SK-N-SH (cell line): ENCODE results near the gene TLL2.

Source experiments
- EP300 ChIP-seq, 2 experiments: IDR thresholded peaks; 2 replicates each; pipeline versions ENCODE4 v1.4.0 to v1.6.1; 2012; ENCODE audit warnings: borderline replicate concordance in 1 of 2, low read depth in 1 of 2, low read length in 1 of 2
- POLR2AphosphoS5 ChIP-seq: IDR thresholded peaks from 2 replicates; pipeline ENCODE4 v1.6.1; 2012; ENCODE audit warnings: low read depth, low read length
- RFX5 ChIP-seq: IDR thresholded peaks from 2 replicates; pipeline ENCODE4 v1.6.1; 2012; ENCODE audit warnings: mild to moderate bottlenecking, improper control_type of control experiment, low read length
- TF ChIP-seq, protein P1 (sequence below): fragments of 200-600 bp; sonication (generic); IDR thresholded peaks from 2 replicates; pipeline ENCODE4 v1.6.1; 2017; ENCODE audit warnings: antibody characterized with exemption, mild to moderate bottlenecking, moderate library complexity

DNA sequence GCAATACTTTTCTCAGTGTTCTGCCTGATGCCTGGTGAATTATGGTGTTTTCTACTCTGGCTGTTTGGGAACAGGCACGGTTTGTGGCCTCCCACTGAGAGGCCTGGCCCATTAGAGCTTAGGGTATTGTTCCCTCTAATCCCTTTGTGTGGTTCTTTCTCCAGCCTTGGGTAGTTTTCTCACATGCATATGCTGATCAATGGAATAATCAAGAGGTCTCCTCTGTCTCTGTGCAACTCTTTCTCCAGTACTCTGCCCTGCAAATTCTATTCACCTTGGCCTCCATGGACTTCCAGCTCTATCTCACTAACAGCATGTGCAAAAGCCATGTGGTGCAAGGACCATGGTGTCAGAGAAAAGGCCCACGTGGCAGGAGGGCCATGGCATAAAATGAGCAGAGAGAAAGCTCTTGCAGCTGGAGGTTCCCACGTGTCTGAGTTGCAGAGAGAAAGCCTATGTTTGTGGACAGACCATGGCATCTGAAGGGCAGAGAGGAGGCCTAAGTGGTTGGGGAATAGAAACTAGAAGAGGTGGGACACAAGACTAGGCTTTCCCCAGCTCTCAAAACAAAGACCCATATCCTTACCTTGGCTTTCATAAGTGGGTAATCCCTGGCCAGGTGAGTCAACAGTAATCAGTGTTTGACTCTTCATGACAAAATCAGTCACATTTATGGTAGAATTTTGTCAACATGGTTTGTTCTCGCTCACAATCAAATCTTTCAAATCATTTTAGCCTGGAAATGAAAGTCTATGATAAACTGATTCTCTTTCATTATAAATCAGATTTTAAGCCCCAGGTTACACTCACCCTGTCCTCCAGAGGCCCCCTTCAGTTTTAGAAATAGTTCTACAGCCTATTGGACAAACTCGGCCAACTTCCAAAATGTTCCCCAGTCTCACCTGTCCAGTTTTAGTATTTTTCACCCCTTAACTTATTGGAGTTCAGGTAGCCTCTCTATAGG, 172.2 kb downstream of the TLL2 start:
- TF ChIP-seq RFX5 (no peak), POLR2AphosphoS5 (no peak), EP300 (IDR thresholded peaks at IDR 0.05; ENCODE audit: borderline replicate concordance in 1 of 2, low read depth in 1 of 2, low read length in 1 of 2) (no peak)
- TF ChIP-seq, protein P1, sequence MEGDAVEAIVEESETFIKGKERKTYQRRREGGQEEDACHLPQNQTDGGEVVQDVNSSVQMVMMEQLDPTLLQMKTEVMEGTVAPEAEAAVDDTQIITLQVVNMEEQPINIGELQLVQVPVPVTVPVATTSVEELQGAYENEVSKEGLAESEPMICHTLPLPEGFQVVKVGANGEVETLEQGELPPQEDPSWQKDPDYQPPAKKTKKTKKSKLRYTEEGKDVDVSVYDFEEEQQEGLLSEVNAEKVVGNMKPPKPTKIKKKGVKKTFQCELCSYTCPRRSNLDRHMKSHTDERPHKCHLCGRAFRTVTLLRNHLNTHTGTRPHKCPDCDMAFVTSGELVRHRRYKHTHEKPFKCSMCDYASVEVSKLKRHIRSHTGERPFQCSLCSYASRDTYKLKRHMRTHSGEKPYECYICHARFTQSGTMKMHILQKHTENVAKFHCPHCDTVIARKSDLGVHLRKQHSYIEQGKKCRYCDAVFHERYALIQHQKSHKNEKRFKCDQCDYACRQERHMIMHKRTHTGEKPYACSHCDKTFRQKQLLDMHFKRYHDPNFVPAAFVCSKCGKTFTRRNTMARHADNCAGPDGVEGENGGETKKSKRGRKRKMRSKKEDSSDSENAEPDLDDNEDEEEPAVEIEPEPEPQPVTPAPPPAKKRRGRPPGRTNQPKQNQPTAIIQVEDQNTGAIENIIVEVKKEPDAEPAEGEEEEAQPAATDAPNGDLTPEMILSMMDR = no peak
